Keratinocyte (primary cell): Measurements from ENCODE around the gene MAPK8. TPM values are rescaled to one million over a fixed set of nuclear protein-coding genes. Genes with fewer than 3 reads are reported as not detected.

Experiments
- DNase-seq: peaks from one replicate; pipeline ENCODE4 v3.0.0-alpha.2; 2011; ENCODE audit warnings: low read depth, missing footprints, low spot score
- FAIRE-seq: peaks from 2 replicates; lab custom pipeline; 2011; peaks lifted over from hg19 to GRCh38; lab: Jason Lieb, UNC
- H2AFZ ChIP-seq: 2 replicates; pipeline ENCODE4 v1.6.0; 2012; ENCODE audit warnings: low read length, control low read depth, inconsistent platforms; ENCODE audit not compliant: control insufficient read depth
- H3K27ac ChIP-seq: 2 replicates; pipeline ENCODE4 v1.5.1; 2011; ENCODE audit warnings: low read length; ENCODE audit not compliant: control insufficient read depth, insufficient read depth
- H3K27me3 ChIP-seq: 3 replicates; pipeline ENCODE4 v1.6.0; 2011; ENCODE audit warnings: low read length; ENCODE audit not compliant: control insufficient read depth, insufficient read depth; ENCODE audit errors: extremely low read depth
- H3K36me3 ChIP-seq, 2 experiments: 2 replicates in 1 of 2; 3 replicates in 1 of 2; pipeline ENCODE4 v1.5.1; 2011; ENCODE audit warnings: low read length in 2 of 2, mild to moderate bottlenecking in 1 of 2; ENCODE audit not compliant: control insufficient read depth in 2 of 2, insufficient read depth in 2 of 2; ENCODE audit errors: extremely low read depth in 1 of 2
- H3K4me1 ChIP-seq: 3 replicates; pipeline ENCODE4 v1.5.1; 2011; ENCODE audit warnings: low read length; ENCODE audit not compliant: control insufficient read depth, insufficient read depth; ENCODE audit errors: extremely low read depth
- H3K4me2 ChIP-seq: 3 replicates; pipeline ENCODE4 v1.6.0; 2011; ENCODE audit warnings: low read depth, low read length; ENCODE audit not compliant: control insufficient read depth, insufficient read depth; ENCODE audit errors: extremely low read depth
- H3K4me3 ChIP-seq, 3 experiments: fragments of 200-600 bp in 1 of 3; sonication (generic) in 1 of 3; 2 replicates in 2 of 3; 3 replicates in 1 of 3; pipeline ENCODE4 v1.5.1; 2011 to 2016; ENCODE audit warnings: low read length in 3 of 3, mild to moderate bottlenecking in 3 of 3, control low read depth in 2 of 3, inconsistent platforms in 1 of 3, low read depth in 1 of 3, mixed read lengths in 1 of 3, mixed run types in 1 of 3, moderate library complexity in 1 of 3; ENCODE audit not compliant: control insufficient read depth in 2 of 3, insufficient read depth in 2 of 3; ENCODE audit errors: extremely low read depth in 1 of 3
- H3K79me2 ChIP-seq: 2 replicates; pipeline ENCODE4 v1.6.0; 2012; ENCODE audit warnings: low read length; ENCODE audit not compliant: control insufficient read depth, insufficient read depth
- H3K9ac ChIP-seq: 3 replicates; pipeline ENCODE4 v1.6.0; 2011; ENCODE audit warnings: low read length; ENCODE audit not compliant: control insufficient read depth, insufficient read depth; ENCODE audit errors: extremely low read depth
- H3K9me1 ChIP-seq: 3 replicates; pipeline ENCODE4 v1.6.0; 2011; ENCODE audit warnings: low read length; ENCODE audit not compliant: control insufficient read depth, insufficient read depth; ENCODE audit errors: extremely low read depth
- H3K9me3 ChIP-seq: 2 replicates; pipeline ENCODE4 v1.5.1; 2012; ENCODE audit warnings: low read depth, low read length; ENCODE audit not compliant: control insufficient read depth
- H4K20me1 ChIP-seq: 3 replicates; pipeline ENCODE4 v1.6.0; 2011; ENCODE audit warnings: low read length; ENCODE audit not compliant: control insufficient read depth, insufficient read depth; ENCODE audit errors: extremely low read depth
- CTCF ChIP-seq, 3 experiments: IDR thresholded peaks in 1 of 3; conservative IDR thresholded peaks in 1 of 3; optimal IDR thresholded peaks in 1 of 3; 2 replicates in 2 of 3; 3 replicates in 1 of 3; pipeline versions ENCODE3 to v1.5.1; 2011; ENCODE audit warnings: low read length in 3 of 3, mild to moderate bottlenecking in 3 of 3, moderate library complexity in 2 of 3, control low read depth in 1 of 3, inconsistent platforms in 1 of 3; ENCODE audit not compliant: insufficient read depth in 2 of 3; ENCODE audit errors: extremely low read depth in 1 of 3
- EZH2 ChIP-seq: IDR thresholded peaks from one replicate; pipeline ENCODE4 v1.6.1; 2012; ENCODE audit warnings: inconsistent platforms, mild to moderate bottlenecking, low read length, moderate library complexity
- dilution Hi-C: fragments of 300-500 bp; cut with MboI; formaldehyde crosslinking; loops from one replicate; pipeline ENCODE4 v1.7.0; 2020; ENCODE audit warnings: low sequenced_read_pairs; ENCODE audit not compliant: extremely low pct_ligation_motif_present
- polyA plus RNA-seq, 5 experiments: library from polyadenylated mRNA; depleted of rRNA in 3 of 5; stranded (reverse) in 3 of 5; stranded (forward) in 1 of 5; unstranded in 1 of 5; fragments of >200 nt; gene quantifications; 1 replicate in 1 of 5; 2 replicates in 3 of 5; 3 replicates in 1 of 5; pipeline versions ENCODE4 v1.2.1 to v1.2.3, GENCODE V29; 2011 to 2012; ENCODE audit warnings: missing spikeins in 2 of 5, low read depth in 1 of 5, low replicate concordance in 1 of 5

MAPK8 gene
- polyA plus RNA-seq, 1 donor (not counting 4 experiments of a cell fraction or from before 2014, with no cell fraction given), result 39.8 TPM

GRCh38 chr10:48450741-48451466 is 144.4 kb downstream of the MAPK8 start:
- H3K4me1 ChIP-seq, result no peaks in the 10 kb centered on the region
- H3K9me3 ChIP-seq, result no peaks in the 10 kb centered on the region
- H3K27ac ChIP-seq, result no peak overlapping the region
- H3K27me3 ChIP-seq, result no peaks in the 10 kb centered on the region
- H3K4me2 ChIP-seq, result no peak overlapping the region
- H4K20me1 ChIP-seq, result peaks cover 4% of the 10 kb centered on the region
- FAIRE-seq (no peak), DNase-seq (no peak)
- peaks cover 3% of the 10 kb centered on the region in 2 experiments for H3K36me3 ChIP-seq
- dilution Hi-C loops, result no loop called here
- no peak overlapping the region for H2AFZ ChIP-seq
- no peaks in the 10 kb centered on the region for H3K9me1 ChIP-seq
- H3K4me3 ChIP-seq, result no peak overlapping the region
- no peaks in the 10 kb centered on the region for H3K79me2 ChIP-seq
- TF ChIP-seq EZH2 (no peak), CTCF (optimal IDR thresholded peaks at IDR 0.05 in 1 of 3, IDR thresholded peaks at IDR 0.05 in 1 of 3, conservative IDR thresholded peaks at IDR 0.05 in 1 of 3; ENCODE audit: extremely low read depth in 1 of 3, insufficient read depth in 2 of 3, low read length in 3 of 3) (no peak)
- H3K9ac ChIP-seq, result no peak overlapping the region

- Histone ChIP-seq H4K20me1 (peaks cover 4% of the 10 kb centered on the region), H3K9ac (no peak overlapping the region), H3K4me3 (no peak overlapping the region), H3K36me3 (peaks cover 0 to 3% of the 10 kb centered on the region in 2 experiments), H2AFZ (no peak overlapping the region), H3K27me3 (no peaks in the 10 kb centered on the region), H3K4me1 (no peaks in the 10 kb centered on the region), H3K9me1 (no peaks in the 10 kb centered on the region), H3K79me2 (no peaks in the 10 kb centered on the region), H3K27ac (no peak overlapping the region), H3K4me2 (no peak overlapping the region), H3K9me3 (no peaks in the 10 kb centered on the region)
- TF ChIP-seq CTCF (optimal IDR thresholded peaks at IDR 0.05 in 1 of 3, IDR thresholded peaks at IDR 0.05 in 1 of 3, conservative IDR thresholded peaks at IDR 0.05 in 1 of 3; ENCODE audit: extremely low read depth in 1 of 3, insufficient read depth in 2 of 3, low read length in 3 of 3), result no peak
- no peak for TF ChIP-seq EZH2
- dilution Hi-C loops, result no loop called here
- FAIRE-seq, result no peak
- DNase-seq, result no peak
Measured at GRCh38 chr10:48451969-48452878, 145.7 kb downstream of the MAPK8 start.
